ENCODE measurements around the gene SYNPO. TPM values are rescaled to one million over a fixed set of nuclear protein-coding genes. Genes with fewer than 3 reads are reported as not detected.

SYNPO gene
- total RNA-seq, 1 donor from 2014 or later = 86.6 TPM

GRCh38 chr5:150663936-150664335, 23.5 kb downstream of the SYNPO start:
- peaks cover 21% of the 10 kb centered on the region for H3K4me1 Mint-ChIP-seq
- H3K36me3 Mint-ChIP-seq = no peaks in the 10 kb centered on the region
- H3K27me3 Mint-ChIP-seq (ENCODE audit: low read depth) = peaks cover 2% of the 10 kb centered on the region
- no peak overlapping the region for H3K4me3 Mint-ChIP-seq
- no peak for DNase-seq (ENCODE audit: low spot score in 2 of 2, unreplicated experiment in 2 of 2)
- TF ChIP-seq CTCF (IDR thresholded peaks at IDR 0.05; ENCODE audit: unreplicated experiment) = no peak
- no peak overlapping the region for H3K27ac Mint-ChIP-seq
- no peaks in the 10 kb centered on the region for H3K9me3 Mint-ChIP-seq

- Mint-ChIP-seq H3K9me3 (no peaks in the 10 kb centered on the region), H3K27ac (no peak overlapping the region), H3K4me1 (peaks cover 17% of the 10 kb centered on the region), H3K27me3 (ENCODE audit: low read depth) (peaks cover 2% of the 10 kb centered on the region), H3K36me3 (no peaks in the 10 kb centered on the region), H3K4me3 (no peak overlapping the region)
- DNase-seq (ENCODE audit: low spot score in 2 of 2, unreplicated experiment in 2 of 2) = no peak
- no peak for TF ChIP-seq CTCF (IDR thresholded peaks at IDR 0.05; ENCODE audit: unreplicated experiment)
Measured at GRCh38 chr5:150665044-150665443, 24.6 kb downstream of the SYNPO start.

GRCh38 chr5:150670275-150670947, 30.0 kb downstream of the SYNPO start:
- Mint-ChIP-seq H3K36me3 (no peaks in the 10 kb centered on the region), H3K4me1 (peaks cover 27% of the 10 kb centered on the region), H3K4me3 (peak overlapping the region; percentile 72), H3K9me3 (no peaks in the 10 kb centered on the region), H3K27ac (peak overlapping the region; percentile 13), H3K27me3 (ENCODE audit: low read depth) (no peaks in the 10 kb centered on the region)
- TF ChIP-seq CTCF (IDR thresholded peaks at IDR 0.05; ENCODE audit: unreplicated experiment) = no peak
- DNase-seq (ENCODE audit: low spot score in 2 of 2, unreplicated experiment in 2 of 2) = no peak

- peaks cover 27% of the 10 kb centered on the region for H3K4me1 Mint-ChIP-seq
- no peak for TF ChIP-seq CTCF (IDR thresholded peaks at IDR 0.05; ENCODE audit: unreplicated experiment)
- H3K9me3 Mint-ChIP-seq = no peaks in the 10 kb centered on the region
- peak overlapping the region; percentile 13 for H3K27ac Mint-ChIP-seq
- H3K36me3 Mint-ChIP-seq = no peaks in the 10 kb centered on the region
- H3K4me3 Mint-ChIP-seq = peak overlapping the region; percentile 72
- no peaks in the 10 kb centered on the region for H3K27me3 Mint-ChIP-seq (ENCODE audit: low read depth)
- DNase-seq (ENCODE audit: low spot score in 2 of 2, unreplicated experiment in 2 of 2) = no peak
Measured at GRCh38 chr5:150670948-150671310, 30.5 kb downstream of the SYNPO start.

- Mint-ChIP-seq H3K4me1 (peaks cover 27% of the 10 kb centered on the region), H3K27me3 (ENCODE audit: low read depth) (no peaks in the 10 kb centered on the region), H3K4me3 (peak overlapping the region; percentile 83), H3K27ac (peak overlapping the region; percentile 31), H3K9me3 (no peaks in the 10 kb centered on the region), H3K36me3 (no peaks in the 10 kb centered on the region)
- DNase-seq (ENCODE audit: low spot score in 2 of 2, unreplicated experiment in 2 of 2) = no peak
- no peak for TF ChIP-seq CTCF (IDR thresholded peaks at IDR 0.05; ENCODE audit: unreplicated experiment)
Measured at GRCh38 chr5:150671509-150672236, 31.2 kb downstream of the SYNPO start.
